Hepatocyte (in vitro differentiated cells): ENCODE measurements around the gene TMEM108.

Experiments
- CTCF ChIP-seq: fragments of 200-600 bp; sonication (generic); IDR thresholded peaks from 2 replicates; pipeline ENCODE4 v1.5.1; 2016; ENCODE audit warnings: antibody characterized with exemption, mild to moderate bottlenecking; ENCODE audit not compliant: poor library complexity
- EZH2phosphoT487 ChIP-seq: fragments of 200-600 bp; sonication (generic); IDR thresholded peaks from one replicate; pipeline ENCODE4 v1.6.1; 2018; ENCODE audit warnings: antibody characterized with exemption, mild to moderate bottlenecking, low read depth, moderate library complexity; ENCODE audit not compliant: unreplicated experiment, severe bottlenecking

DNA sequence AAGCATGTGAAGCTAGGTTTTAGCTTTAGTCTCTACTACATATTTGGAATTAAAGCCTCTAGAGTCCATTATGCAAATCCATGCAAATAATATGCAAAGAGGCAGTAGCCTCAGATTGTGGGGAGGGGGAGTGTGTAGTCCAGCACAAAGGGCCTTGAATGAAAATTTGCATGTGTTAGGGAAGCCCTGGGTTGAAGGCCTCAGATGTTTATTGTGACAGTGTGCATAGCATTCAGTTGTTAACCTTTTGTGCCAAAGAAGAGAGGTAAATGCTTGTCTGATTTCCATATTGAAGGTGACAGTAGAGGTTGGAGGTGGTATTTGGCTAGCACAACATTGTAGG is 337.2 kb downstream of the TMEM108 start:
- TF ChIP-seq CTCF (no peak), EZH2phosphoT487 (no peak)
